OCI-LY7 (cell line): ENCODE data around the gene DEPP1. TPM values are rescaled to one million over a fixed set of nuclear protein-coding genes. Genes with fewer than 3 reads are reported as not detected.

Experiments
- BruUV-seq: library from RNA; stranded (reverse); fragments of 400-500 nt; replicated peaks from 2 replicates; lab custom pipeline; 2021; lab: Mats Ljungman, UMichigan
- CTCF ChIA-PET: fragments of 300-600 bp; sonication (Branson Sonifier 250); formaldehyde crosslinking; loops from one replicate; lab custom pipeline; 2022; ENCODE audit warnings: antibody characterized with exemption; ENCODE audit not compliant: unreplicated experiment; lab: Charles Lee
- POLR2A ChIA-PET: fragments of 300-600 bp; sonication (Branson Sonifier 250); formaldehyde crosslinking; loops from one replicate; lab custom pipeline; 2022; ENCODE audit warnings: antibody characterized with exemption; lab: Charles Lee
- DNase-seq: peaks from one replicate; pipeline ENCODE4 v3.0.0-alpha.2; 2015; ENCODE audit warnings: low spot score
- H2AFZ ChIP-seq: fragments of 200-600 bp; sonication (generic), shearing (Covaris generic); 2 replicates; pipeline ENCODE4 v1.6.1; 2014; ENCODE audit warnings: mild to moderate bottlenecking, antibody characterized with exemption, low read length, moderate library complexity
- H3K27ac ChIP-seq: fragments of 200-600 bp; sonication (generic); 2 replicates; pipeline ENCODE4 v1.5.1; 2014; ENCODE audit warnings: mixed run types, low read depth, mild to moderate bottlenecking, moderate library complexity, low read length, inconsistent platforms; ENCODE audit not compliant: poor library complexity, severe bottlenecking
- H3K36me3 ChIP-seq: fragments of 200-600 bp; sonication (generic); 2 replicates; pipeline ENCODE4 v1.6.1; 2014; ENCODE audit warnings: mild to moderate bottlenecking, antibody characterized with exemption, low read length, moderate library complexity, mixed read lengths; ENCODE audit not compliant: insufficient read depth
- H3K4me1 ChIP-seq: fragments of 200-600 bp; sonication (generic); 2 replicates; pipeline ENCODE4 v1.5.1; 2014; ENCODE audit warnings: mild to moderate bottlenecking, low read length; ENCODE audit not compliant: insufficient read depth, poor library complexity, severe bottlenecking
- H3K4me2 ChIP-seq: fragments of 200-600 bp; sonication (generic); 2 replicates; pipeline ENCODE4 v1.6.1; 2014; ENCODE audit warnings: mild to moderate bottlenecking, low read length
- H3K4me3 ChIP-seq: fragments of 200-600 bp; sonication (generic); 2 replicates; pipeline ENCODE4 v1.5.1; 2014; ENCODE audit warnings: mild to moderate bottlenecking, low read depth, low read length; ENCODE audit not compliant: poor library complexity, severe bottlenecking
- H3K79me2 ChIP-seq: fragments of 200-600 bp; sonication (generic); 2 replicates; pipeline ENCODE4 v1.6.1; 2016; ENCODE audit warnings: low read depth, mild to moderate bottlenecking, low read length, moderate library complexity, mixed read lengths; ENCODE audit not compliant: insufficient read depth
- H3K9me2 ChIP-seq: fragments of 200-600 bp; sonication (generic); 2 replicates; pipeline ENCODE4 v1.6.1; 2016; ENCODE audit warnings: mild to moderate bottlenecking, low read length, mixed read lengths; ENCODE audit not compliant: insufficient read depth
- H3K9me3 ChIP-seq: fragments of 200-600 bp; sonication (generic); 2 replicates; pipeline ENCODE4 v1.6.1; 2014; ENCODE audit warnings: mild to moderate bottlenecking, mixed run types, low read length, mixed read lengths
- H4K20me1 ChIP-seq: fragments of 200-600 bp; sonication (generic); 2 replicates; pipeline ENCODE4 v1.6.1; 2014; ENCODE audit warnings: mild to moderate bottlenecking, antibody characterized with exemption, low read length, moderate library complexity, mixed read lengths; ENCODE audit not compliant: insufficient read depth
- CTCF ChIP-seq: fragments of 200-600 bp; sonication (generic); conservative IDR thresholded peaks from 2 replicates; pipeline ENCODE4 v1.5.1; 2014; ENCODE audit warnings: mild to moderate bottlenecking, antibody characterized with exemption, low read length, moderate library complexity, mixed read lengths
- EZH2phosphoT487 ChIP-seq: fragments of 200-600 bp; sonication (generic); IDR thresholded peaks from 2 replicates; pipeline ENCODE4 v1.6.1; 2018; ENCODE audit warnings: low read depth, borderline replicate concordance, mild to moderate bottlenecking, mixed run types, antibody characterized with exemption, low read length, moderate library complexity, mixed read lengths
- intact Hi-C: fragments of 100-400 bp; cut with micrococcal nuclease; formaldehyde crosslinking; loops from one replicate; pipeline ENCODE4 v1.10.0; 2022; ENCODE audit not compliant: unreplicated experiment
- total RNA-seq, 2 experiments: library from RNA; depleted of rRNA in 1 of 2; stranded (reverse); fragments of >200 nt in 1 of 2; shearing (Covaris generic) in 1 of 2; gene quantifications; 2 replicates each; pipeline ENCODE4 v1.2.3, GENCODE V29; 2014 to 2022

The DEPP1 gene
- total RNA-seq, 2 experiments from 2014 or later = 0.09 TPM; not detected in 1

DNA sequence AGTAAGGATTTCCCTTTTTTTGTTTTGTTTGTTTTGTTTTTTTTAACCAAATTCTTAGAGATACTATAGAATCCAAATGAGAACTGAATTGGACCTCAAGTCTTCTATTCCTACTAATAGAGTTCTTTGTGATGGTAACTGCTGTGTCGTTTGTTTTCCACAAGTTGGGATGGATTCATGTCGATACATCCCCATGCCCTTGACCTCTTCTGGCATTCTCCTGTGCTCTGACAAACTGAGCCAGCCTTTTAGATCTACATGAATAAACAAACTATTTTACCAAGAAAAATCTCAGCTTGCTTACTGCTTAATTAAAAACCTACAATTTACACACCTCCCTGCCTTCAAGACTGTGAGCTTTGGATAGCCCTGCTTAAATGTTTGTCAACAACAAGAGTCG, 26.1 kb upstream of the DEPP1 start:
- Histone ChIP-seq H3K4me3 (no peak overlapping the region), H3K36me3 (peaks cover 39% of the 10 kb centered on the region), H2AFZ (no peak overlapping the region), H3K4me1 (peaks cover 19% of the 10 kb centered on the region), H4K20me1 (peaks cover 20% of the 10 kb centered on the region; the same call in 1 of the 2 replicates), H3K27ac (no peak overlapping the region), H3K79me2 (peaks cover 39% of the 10 kb centered on the region), H3K4me2 (no peak overlapping the region), H3K9me3 (peaks cover 33% of the 10 kb centered on the region; the same call in 1 of the 2 replicates), H3K9me2 (no peaks in the 10 kb centered on the region)
- intact Hi-C loops = loop anchor here (5.0 to 10.0 kb wide), 4 partner anchors 460 to 1028 kb away; partner anchors contain the start of genes NCOA4, TIMM23 and ZFAND4
- BruUV-seq = no TSS peak
- TF ChIP-seq CTCF = no peak
- no peak for TF ChIP-seq EZH2phosphoT487
- DNase-seq = no peak
- CTCF ChIA-PET = no interaction called here
- POLR2A ChIA-PET = interaction anchor here (0.9 kb wide), 1 partner anchor 9 kb away, joined by 3 read pairs; no protein-coding TSS in a partner anchor

DNA sequence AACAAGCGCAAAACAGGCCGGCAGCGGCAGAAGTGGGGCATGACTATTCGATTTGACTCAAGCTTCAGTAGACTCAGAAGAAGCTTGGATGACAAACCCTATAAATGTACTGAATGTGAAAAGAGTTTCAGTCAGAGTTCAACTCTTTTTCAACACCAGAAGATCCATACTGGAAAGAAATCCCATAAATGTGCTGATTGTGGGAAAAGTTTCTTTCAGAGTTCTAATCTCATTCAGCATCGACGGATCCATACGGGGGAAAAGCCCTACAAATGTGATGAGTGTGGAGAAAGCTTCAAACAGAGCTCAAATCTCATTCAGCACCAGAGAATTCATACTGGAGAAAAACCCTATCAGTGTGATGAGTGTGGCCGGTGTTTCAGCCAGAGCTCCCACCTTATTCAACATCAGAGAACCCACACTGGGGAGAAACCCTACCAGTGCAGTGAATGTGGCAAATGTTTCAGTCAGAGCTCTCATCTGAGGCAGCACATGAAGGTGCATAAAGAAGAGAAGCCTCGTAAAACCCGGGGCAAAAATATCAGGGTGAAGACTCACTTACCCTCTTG, 24.9 kb upstream of the DEPP1 start:
- Histone ChIP-seq H3K79me2 (peaks cover 39% of the 10 kb centered on the region), H3K9me3 (peaks cover 33% of the 10 kb centered on the region; the same call in 1 of the 2 replicates), H3K4me1 (peaks cover 19% of the 10 kb centered on the region), H3K36me3 (peaks cover 39% of the 10 kb centered on the region), H3K4me3 (no peak overlapping the region), H4K20me1 (peaks cover 20% of the 10 kb centered on the region; the same call in 1 of the 2 replicates), H2AFZ (no peak overlapping the region), H3K9me2 (no peaks in the 10 kb centered on the region), H3K27ac (no peak overlapping the region), H3K4me2 (no peak overlapping the region)
- TF ChIP-seq CTCF (no peak), EZH2phosphoT487 (no peak)
- BruUV-seq = no TSS peak
- ChIA-PET POLR2A (interaction anchor here (0.7 to 0.8 kb wide), 2 partner anchors 37 to 164 kb away, joined by 3 read pairs; no protein-coding TSS in a partner anchor), CTCF (no interaction called here)
- intact Hi-C loops = loop anchor here (5.0 to 10.0 kb wide), 4 partner anchors 461 to 1029 kb away; partner anchors contain the start of genes NCOA4, TIMM23 and ZFAND4
- DNase-seq = no peak
